Measurements from ENCODE around the gene CACNA1B. TPM values are rescaled to one million over a fixed set of nuclear protein-coding genes. Genes with fewer than 3 reads are reported as not detected.

The CACNA1B gene
- total RNA-seq, 2 donors from 2014 or later, result 0.19 to 0.42 TPM

DNA sequence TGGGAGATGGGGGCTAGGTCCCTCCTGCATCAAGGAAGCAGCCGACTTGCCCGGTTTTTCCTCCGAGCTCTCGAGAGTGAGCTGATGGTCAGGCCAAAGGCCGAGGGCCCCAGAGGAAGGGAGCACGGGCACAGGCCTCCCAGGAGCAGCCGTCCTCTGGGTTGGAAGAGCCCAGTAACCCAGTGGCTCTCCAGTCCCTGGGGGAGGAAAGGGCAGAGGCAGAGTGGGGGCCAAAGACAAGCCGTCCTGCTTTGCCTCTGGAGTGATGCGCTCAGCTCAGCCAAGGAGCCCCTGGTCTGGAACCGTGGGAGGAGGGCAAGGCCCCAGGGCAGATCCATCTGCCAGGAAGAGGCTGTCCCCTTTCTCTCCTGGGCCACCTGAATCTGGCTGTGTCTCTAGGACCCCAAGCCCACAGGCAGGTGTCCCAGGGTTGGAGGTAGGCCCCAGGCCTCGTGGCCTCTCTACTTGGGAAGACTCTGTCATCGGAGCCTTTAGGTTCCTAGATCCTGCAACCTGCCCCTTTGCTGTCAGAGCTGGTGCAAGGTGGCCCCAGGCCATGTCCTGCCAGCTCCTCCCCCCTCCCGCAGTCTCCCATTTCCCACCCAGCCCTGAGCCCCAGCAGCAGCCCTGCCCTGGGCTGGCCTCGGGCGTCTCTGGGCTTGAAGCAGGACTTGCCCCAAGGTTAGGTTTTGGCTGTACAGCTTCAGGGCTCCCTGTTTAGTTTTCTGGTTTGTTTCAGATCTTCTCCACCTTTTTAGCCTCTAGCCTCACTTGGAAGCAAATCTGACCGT, 224.1 kb downstream of the CACNA1B start:
- DNase-seq, result peak; percentile 8
- TF ChIP-seq, protein P1, sequence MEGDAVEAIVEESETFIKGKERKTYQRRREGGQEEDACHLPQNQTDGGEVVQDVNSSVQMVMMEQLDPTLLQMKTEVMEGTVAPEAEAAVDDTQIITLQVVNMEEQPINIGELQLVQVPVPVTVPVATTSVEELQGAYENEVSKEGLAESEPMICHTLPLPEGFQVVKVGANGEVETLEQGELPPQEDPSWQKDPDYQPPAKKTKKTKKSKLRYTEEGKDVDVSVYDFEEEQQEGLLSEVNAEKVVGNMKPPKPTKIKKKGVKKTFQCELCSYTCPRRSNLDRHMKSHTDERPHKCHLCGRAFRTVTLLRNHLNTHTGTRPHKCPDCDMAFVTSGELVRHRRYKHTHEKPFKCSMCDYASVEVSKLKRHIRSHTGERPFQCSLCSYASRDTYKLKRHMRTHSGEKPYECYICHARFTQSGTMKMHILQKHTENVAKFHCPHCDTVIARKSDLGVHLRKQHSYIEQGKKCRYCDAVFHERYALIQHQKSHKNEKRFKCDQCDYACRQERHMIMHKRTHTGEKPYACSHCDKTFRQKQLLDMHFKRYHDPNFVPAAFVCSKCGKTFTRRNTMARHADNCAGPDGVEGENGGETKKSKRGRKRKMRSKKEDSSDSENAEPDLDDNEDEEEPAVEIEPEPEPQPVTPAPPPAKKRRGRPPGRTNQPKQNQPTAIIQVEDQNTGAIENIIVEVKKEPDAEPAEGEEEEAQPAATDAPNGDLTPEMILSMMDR (IDR thresholded peaks at IDR 0.05), result no peak
- H3K4me3 ChIP-seq, result no peak overlapping the region
- intact Hi-C loops (cut with DNase I), result no loop called here
- H3K4me1 ChIP-seq, result no peaks in the 10 kb centered on the region
- no peaks in the 10 kb centered on the region for H3K36me3 ChIP-seq
- H3K27ac ChIP-seq, result no peak overlapping the region
- no peaks in the 10 kb centered on the region for H3K9me3 ChIP-seq
- no peaks in the 10 kb centered on the region for H3K27me3 ChIP-seq
- H3K9ac ChIP-seq (ENCODE audit: low read depth in 2 of 2, low read length in 2 of 2), result no peak overlapping the region

DNA sequence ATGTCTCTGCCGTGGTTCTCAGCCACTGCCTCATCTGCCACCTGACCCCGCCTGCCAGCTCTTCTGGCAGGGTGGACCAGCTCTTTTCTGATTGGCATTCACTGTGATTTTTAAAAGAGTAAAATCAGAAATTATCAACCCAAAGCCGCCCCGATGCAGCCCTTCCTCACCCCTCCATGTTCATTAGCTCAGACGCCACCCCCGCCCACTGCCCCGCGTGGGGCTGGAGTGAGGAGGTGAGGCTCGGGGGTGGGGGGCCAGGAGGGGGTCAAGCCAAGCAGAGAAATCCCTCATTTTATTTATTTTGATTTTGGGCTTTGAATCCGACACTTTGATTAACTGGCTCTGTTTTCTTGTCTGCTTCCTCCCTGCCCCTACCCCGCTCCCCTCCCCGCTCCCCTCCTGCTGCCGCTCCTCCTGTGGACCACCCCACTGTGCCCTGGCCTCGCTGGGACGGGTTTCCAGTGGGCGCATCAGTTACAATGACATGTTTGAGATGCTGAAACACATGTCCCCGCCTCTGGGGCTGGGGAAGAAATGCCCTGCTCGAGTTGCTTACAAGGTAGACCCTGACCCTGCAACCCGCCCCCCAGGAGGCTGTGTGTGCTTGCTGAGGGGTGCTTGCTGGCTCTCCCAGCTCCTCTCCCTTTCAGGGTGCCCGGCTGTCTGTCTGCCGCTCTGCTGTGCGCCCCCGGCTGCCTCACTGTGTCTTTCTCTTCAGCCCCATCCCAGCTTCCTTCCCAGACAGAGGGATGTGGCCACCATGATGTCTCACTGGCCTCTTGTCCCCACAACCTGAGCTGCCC, 224.9 kb downstream of the CACNA1B start:
- H3K36me3 ChIP-seq, result no peaks in the 10 kb centered on the region
- no peak overlapping the region for H3K9ac ChIP-seq (ENCODE audit: low read depth in 2 of 2, low read length in 2 of 2)
- DNase-seq, result peak; percentile 10
- no peak overlapping the region for H3K4me3 ChIP-seq
- TF ChIP-seq, protein P1 (IDR thresholded peaks at IDR 0.05), result no peak
- intact Hi-C loops (cut with DNase I), result no loop called here
- no peaks in the 10 kb centered on the region for H3K4me1 ChIP-seq
- no peaks in the 10 kb centered on the region for H3K9me3 ChIP-seq
- H3K27me3 ChIP-seq, result no peaks in the 10 kb centered on the region
- H3K27ac ChIP-seq, result no peak overlapping the region

DNA sequence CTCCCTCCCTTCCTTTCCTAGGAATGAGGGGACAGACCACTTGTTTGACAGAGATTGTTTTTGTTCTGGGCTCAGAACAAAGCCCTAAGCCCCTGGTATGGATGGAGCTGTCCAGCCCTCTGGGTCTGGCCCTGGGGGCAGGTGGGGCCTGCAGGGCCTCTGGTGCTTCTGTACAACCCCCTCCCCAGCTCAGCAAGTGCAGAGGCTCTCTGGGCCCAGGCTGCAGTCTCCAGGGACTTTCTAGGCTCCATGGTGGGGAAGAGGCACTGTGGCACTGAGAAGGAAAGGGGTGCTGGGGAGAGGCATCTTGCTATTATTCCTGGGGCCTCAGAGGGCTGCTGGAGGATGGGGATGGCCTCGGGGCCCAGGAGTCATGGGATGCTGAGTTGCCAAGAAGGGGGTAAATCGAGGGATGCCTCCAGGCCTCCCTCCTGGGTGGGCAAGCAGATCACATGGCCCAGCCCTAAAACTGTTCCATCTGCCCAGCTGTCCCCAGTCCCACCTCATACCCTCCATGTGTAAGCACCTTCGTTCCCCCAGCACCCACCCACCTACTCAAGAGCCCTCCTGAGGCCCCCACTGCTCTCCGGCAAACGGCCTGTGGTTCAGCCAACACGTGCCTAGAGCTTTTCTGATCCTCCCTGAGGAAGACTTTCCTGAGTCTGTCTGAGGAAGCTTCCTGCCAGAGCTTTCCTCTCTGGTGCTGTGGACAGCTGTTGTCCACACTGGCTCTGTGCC, 225.7 kb downstream of the CACNA1B start:
- no peaks in the 10 kb centered on the region for H3K36me3 ChIP-seq
- no peak overlapping the region for H3K27ac ChIP-seq
- TF ChIP-seq, protein P1 (IDR thresholded peaks at IDR 0.05), result no peak
- H3K27me3 ChIP-seq, result no peaks in the 10 kb centered on the region
- H3K9ac ChIP-seq (ENCODE audit: low read depth in 2 of 2, low read length in 2 of 2), result no peak overlapping the region
- H3K4me1 ChIP-seq, result no peaks in the 10 kb centered on the region
- H3K9me3 ChIP-seq, result no peaks in the 10 kb centered on the region
- no peak overlapping the region for H3K4me3 ChIP-seq
- intact Hi-C loops (cut with DNase I), result no loop called here
- DNase-seq, result peak; percentile 7

DNA sequence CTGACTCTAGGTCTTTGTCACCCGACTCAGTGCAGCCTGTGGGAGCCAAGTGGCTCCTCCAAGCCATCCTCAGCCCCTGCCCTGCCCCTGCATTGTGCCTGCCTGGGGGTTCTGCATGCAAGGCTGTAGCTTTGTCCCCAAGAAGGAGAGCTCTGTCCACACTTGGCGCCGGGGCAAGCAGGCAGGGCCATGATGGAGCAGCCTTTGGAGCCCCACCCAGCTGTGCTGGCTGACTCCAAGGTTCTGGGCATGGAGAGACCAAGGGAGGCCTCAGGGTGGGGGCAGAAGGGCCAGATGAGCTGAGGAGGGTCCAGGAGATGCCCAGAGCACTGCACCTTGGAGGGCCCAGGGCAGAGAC, 226.2 kb downstream of the CACNA1B start:
- H3K27ac ChIP-seq, result no peak overlapping the region
- intact Hi-C loops (cut with DNase I), result no loop called here
- no peaks in the 10 kb centered on the region for H3K36me3 ChIP-seq
- no peaks in the 10 kb centered on the region for H3K9me3 ChIP-seq
- H3K4me3 ChIP-seq, result no peak overlapping the region
- no peaks in the 10 kb centered on the region for H3K4me1 ChIP-seq
- TF ChIP-seq, protein P1 (IDR thresholded peaks at IDR 0.05), result no peak
- H3K9ac ChIP-seq (ENCODE audit: low read depth in 2 of 2, low read length in 2 of 2), result no peak overlapping the region
- peak; percentile 5 for DNase-seq
- H3K27me3 ChIP-seq, result no peaks in the 10 kb centered on the region

Data from colonic mucosa (tissue), 4 donors.